DOHH2 (cell line): ENCODE results near the gene WFDC9.

Experiments
- EZH2phosphoT487 ChIP-seq: fragments of 200-600 bp; sonication (generic); IDR thresholded peaks from 2 replicates; pipeline ENCODE4 v1.6.1; 2017; ENCODE audit warnings: borderline replicate concordance, mild to moderate bottlenecking, antibody characterized with exemption, low read length, moderate library complexity, mixed read lengths
- TF ChIP-seq, protein P1 (sequence below): fragments of 200-600 bp; sonication (generic); IDR thresholded peaks from one replicate; pipeline ENCODE4 v1.5.1; 2014; ENCODE audit warnings: antibody characterized with exemption, mild to moderate bottlenecking, low read depth, low read length; ENCODE audit not compliant: poor library complexity, severe bottlenecking

DNA sequence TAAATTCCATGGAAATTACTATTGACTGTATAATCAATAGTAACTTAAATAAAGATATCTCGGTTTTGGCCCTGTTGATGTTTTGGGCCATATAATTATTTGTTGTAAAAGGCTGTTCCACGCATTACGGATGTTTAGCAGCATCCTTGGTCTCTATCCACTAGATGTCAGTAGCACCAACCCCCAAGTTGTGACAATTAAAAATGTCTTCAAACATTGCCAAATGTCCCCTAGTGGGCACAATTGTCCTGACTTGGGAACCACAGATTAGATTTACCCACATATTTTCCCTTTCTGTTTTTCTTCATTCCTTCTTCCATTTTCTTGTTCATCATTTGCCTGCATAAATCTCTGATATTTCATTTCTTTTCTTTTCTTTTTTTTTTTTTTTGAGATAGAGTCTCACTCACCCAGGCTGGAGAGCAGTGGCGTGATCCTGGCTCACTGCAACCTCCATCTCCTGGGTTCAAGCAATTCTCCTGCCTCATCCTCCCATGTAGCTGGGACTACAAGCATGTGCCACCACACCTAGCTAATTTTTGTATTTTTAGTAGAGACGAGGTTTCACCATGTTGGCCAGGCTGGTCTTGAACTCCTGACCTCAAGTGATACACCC is 38.4 kb downstream of the WFDC9 start:
- TF ChIP-seq, protein P1, sequence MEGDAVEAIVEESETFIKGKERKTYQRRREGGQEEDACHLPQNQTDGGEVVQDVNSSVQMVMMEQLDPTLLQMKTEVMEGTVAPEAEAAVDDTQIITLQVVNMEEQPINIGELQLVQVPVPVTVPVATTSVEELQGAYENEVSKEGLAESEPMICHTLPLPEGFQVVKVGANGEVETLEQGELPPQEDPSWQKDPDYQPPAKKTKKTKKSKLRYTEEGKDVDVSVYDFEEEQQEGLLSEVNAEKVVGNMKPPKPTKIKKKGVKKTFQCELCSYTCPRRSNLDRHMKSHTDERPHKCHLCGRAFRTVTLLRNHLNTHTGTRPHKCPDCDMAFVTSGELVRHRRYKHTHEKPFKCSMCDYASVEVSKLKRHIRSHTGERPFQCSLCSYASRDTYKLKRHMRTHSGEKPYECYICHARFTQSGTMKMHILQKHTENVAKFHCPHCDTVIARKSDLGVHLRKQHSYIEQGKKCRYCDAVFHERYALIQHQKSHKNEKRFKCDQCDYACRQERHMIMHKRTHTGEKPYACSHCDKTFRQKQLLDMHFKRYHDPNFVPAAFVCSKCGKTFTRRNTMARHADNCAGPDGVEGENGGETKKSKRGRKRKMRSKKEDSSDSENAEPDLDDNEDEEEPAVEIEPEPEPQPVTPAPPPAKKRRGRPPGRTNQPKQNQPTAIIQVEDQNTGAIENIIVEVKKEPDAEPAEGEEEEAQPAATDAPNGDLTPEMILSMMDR: peak; percentile 89
- no peak for TF ChIP-seq EZH2phosphoT487
